Caco-2 (cell line): ENCODE measurements around the gene MMP23B. TPM values are rescaled to one million over a fixed set of nuclear protein-coding genes. Genes with fewer than 3 reads are reported as not detected.
"Not testable (repeated sequence)": the region's sequence is repeated elsewhere in the genome, so short reads cannot be mapped to it uniquely, and the experiment has no call there.

ENCODE experiments used
- BruUV-seq: library from RNA; stranded (reverse); fragments of 400-500 nt; replicated peaks from 2 replicates; lab custom pipeline; 2021; lab: Mats Ljungman, UMichigan
- CTCF ChIA-PET: fragments of 300-600 bp; sonication (Branson Sonifier 250); formaldehyde crosslinking; loops from one replicate; lab custom pipeline; 2022; ENCODE audit warnings: antibody characterized with exemption; lab: Charles Lee
- POLR2A ChIA-PET: fragments of 300-600 bp; sonication (Branson Sonifier 250); formaldehyde crosslinking; loops from one replicate; lab custom pipeline; 2022; ENCODE audit warnings: antibody characterized with exemption; lab: Charles Lee
- DNase-seq, 2 experiments: peaks; one replicate each; pipeline versions ENCODE4 v3.0.0 to v3.0.0-alpha.2; 2020 to 2022
- H3K27me3 ChIP-seq: replicated peaks from 2 replicates; pipeline ENCODE4 v1.6.0; 2011; ENCODE audit warnings: low read length; ENCODE audit not compliant: control insufficient read depth, insufficient read depth
- H3K36me3 ChIP-seq: 2 replicates; pipeline ENCODE4 v1.5.1; 2011; ENCODE audit warnings: low read length; ENCODE audit not compliant: control insufficient read depth, insufficient read depth
- H3K4me1 ChIP-seq: fragments of 250-450 bp; sonication (Bioruptor Pico); 2 replicates; pipeline ENCODE4 v1.5.1; 2020; ENCODE audit warnings: mild to moderate bottlenecking
- H3K4me3 ChIP-seq: 2 replicates; pipeline ENCODE4 v1.5.1; 2011; ENCODE audit warnings: low read depth, mild to moderate bottlenecking, control low read depth, low read length
- H3K9me3 ChIP-seq: fragments of 250-450 bp; sonication (Bioruptor Pico); 2 replicates; pipeline ENCODE4 v1.5.1; 2020; ENCODE audit warnings: mild to moderate bottlenecking, moderate library complexity
- H3K27ac Mint-ChIP-seq: one replicate; pipeline ENCODE4 v1.8.0; 2022; ENCODE audit warnings: mixed read lengths; ENCODE audit not compliant: unreplicated experiment
- H3K27me3 Mint-ChIP-seq: one replicate; pipeline ENCODE4 v1.8.0; 2022; ENCODE audit warnings: mixed read lengths; ENCODE audit not compliant: insufficient read depth, unreplicated experiment
- H3K36me3 Mint-ChIP-seq: one replicate; pipeline ENCODE4 v1.8.0; 2022; ENCODE audit warnings: mild to moderate bottlenecking, mixed read lengths; ENCODE audit not compliant: insufficient read depth, unreplicated experiment
- H3K4me1 Mint-ChIP-seq: one replicate; pipeline ENCODE4 v1.8.0; 2022; ENCODE audit warnings: low read depth, mixed read lengths; ENCODE audit not compliant: unreplicated experiment
- H3K4me3 Mint-ChIP-seq: one replicate; pipeline ENCODE4 v1.8.0; 2022; ENCODE audit warnings: mild to moderate bottlenecking, moderate library complexity, mixed read lengths; ENCODE audit not compliant: unreplicated experiment
- H3K9me3 Mint-ChIP-seq: one replicate; pipeline ENCODE4 v1.8.0; 2022; ENCODE audit warnings: mixed read lengths; ENCODE audit not compliant: unreplicated experiment
- CTCF ChIP-seq, 2 experiments: fragments of 200-600 bp in 1 of 2; IDR thresholded peaks; 1 replicate in 1 of 2; 2 replicates in 1 of 2; pipeline versions ENCODE4 v1.5.1 to v1.8.0; 2011 to 2022; ENCODE audit warnings: antibody characterized with exemption in 1 of 2, control low read depth in 1 of 2, inconsistent platforms in 1 of 2, low read depth in 1 of 2, low read length in 1 of 2, mild to moderate bottlenecking in 1 of 2, moderate library complexity in 1 of 2; ENCODE audit not compliant: insufficient read depth in 1 of 2, severe bottlenecking in 1 of 2, unreplicated experiment in 1 of 2
- intact Hi-C: fragments of 100-400 bp; cut with micrococcal nuclease; formaldehyde crosslinking; loops from one replicate; pipeline ENCODE4 v1.10.0; 2022; ENCODE audit not compliant: unreplicated experiment
- total RNA-seq: library from RNA; stranded (reverse); gene quantifications from 2 replicates; pipeline ENCODE4 v1.2.3, GENCODE V29; 2022

Gene MMP23B
- total RNA-seq, 1 experiment from 2014 or later = 6.0 TPM

DNA sequence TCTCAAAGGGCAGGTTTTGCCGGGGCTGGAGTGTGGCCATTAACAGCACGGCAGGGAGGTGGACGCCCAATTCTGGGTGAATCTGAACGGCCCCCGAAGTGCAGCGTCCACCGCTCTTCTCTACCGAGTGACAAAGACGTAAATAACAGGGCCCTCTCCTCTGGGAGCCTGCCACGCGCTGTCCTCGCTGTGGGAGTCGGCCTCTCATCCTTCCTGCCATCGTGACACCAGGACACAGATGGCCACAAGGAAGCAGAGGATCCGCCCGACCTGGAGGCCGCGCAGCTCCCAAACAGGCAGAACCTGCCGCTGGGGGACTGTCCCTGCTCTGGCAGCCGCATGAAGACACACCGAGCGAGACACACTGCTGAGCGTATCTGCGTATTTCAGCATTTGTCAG, 38.9 kb downstream of the MMP23B start:
- ChIA-PET CTCF (no interaction called here), POLR2A (no interaction called here)
- Histone ChIP-seq H3K9me3 (no peaks in the 10 kb centered on the region), H3K36me3 (peaks cover 1% of the 10 kb centered on the region; the same call in 1 of the 2 replicates), H3K4me1 (no peaks in the 10 kb centered on the region), H3K4me3 (no peak overlapping the region), H3K27me3 (no peaks in the 10 kb centered on the region)
- Mint-ChIP-seq H3K4me1 (no peaks in the 10 kb centered on the region), H3K27ac (no peak overlapping the region), H3K4me3 (no peak overlapping the region), H3K36me3 (peaks cover 14% of the 10 kb centered on the region), H3K27me3 (no peaks in the 10 kb centered on the region), H3K9me3 (no peaks in the 10 kb centered on the region)
- no TSS peak for BruUV-seq
- intact Hi-C loops = no loop called here
- TF ChIP-seq CTCF (IDR thresholded peaks at IDR 0.05; ENCODE audit: insufficient read depth in 1 of 2, low read depth in 1 of 2, low read length in 1 of 2, severe bottlenecking in 1 of 2, unreplicated experiment in 1 of 2) = no peak
- DNase-seq = no peak

DNA sequence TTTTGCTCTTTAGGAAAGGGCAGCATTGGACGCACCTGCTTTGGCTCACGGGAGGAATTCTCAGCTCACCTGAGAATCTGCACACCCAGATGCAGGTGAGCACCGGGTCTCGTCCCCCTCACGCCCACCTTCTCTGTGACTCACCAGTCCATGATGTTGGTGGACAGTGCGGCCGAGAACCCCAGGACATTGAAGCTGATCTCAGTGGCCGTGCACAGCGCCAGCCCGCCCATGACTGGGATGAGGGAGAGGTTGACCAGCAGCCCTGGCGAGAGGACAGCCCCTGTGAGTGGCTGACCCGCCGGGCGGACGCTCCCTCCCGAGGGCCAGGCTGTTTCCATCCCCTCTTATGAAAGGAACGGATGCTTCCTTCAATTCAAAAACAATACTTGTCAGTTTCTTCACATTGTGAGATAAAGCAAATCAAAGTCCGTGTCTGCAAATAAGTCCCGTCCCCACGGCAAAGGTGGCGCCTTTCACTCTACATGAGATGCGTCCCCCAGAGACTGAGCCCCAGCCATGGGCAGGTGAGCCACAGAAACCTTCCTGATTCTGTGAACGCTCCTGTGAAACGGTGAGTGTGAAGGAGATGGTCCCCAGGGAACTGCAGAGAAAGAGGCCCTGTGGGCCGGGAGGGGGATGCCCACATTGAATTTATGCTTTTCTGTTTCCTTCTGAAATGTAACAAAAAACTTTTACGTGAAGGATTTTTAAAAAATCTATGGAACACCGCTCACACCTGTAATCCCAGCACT, 39.6 kb downstream of the MMP23B start:
- peaks cover 1% of the 10 kb centered on the region; the same call in 1 of the 2 replicates for H3K36me3 ChIP-seq
- TF ChIP-seq CTCF (IDR thresholded peaks at IDR 0.05; ENCODE audit: insufficient read depth in 1 of 2, low read depth in 1 of 2, low read length in 1 of 2, severe bottlenecking in 1 of 2, unreplicated experiment in 1 of 2) = no peak
- BruUV-seq = no TSS peak
- H3K27ac Mint-ChIP-seq = no peak overlapping the region
- no peak overlapping the region for H3K4me3 Mint-ChIP-seq
- H3K27me3 Mint-ChIP-seq = no peaks in the 10 kb centered on the region
- peaks cover 14% of the 10 kb centered on the region for H3K36me3 Mint-ChIP-seq
- no peak overlapping the region for H3K4me3 ChIP-seq
- POLR2A ChIA-PET = no interaction called here
- no peaks in the 10 kb centered on the region for H3K9me3 Mint-ChIP-seq
- CTCF ChIA-PET = no interaction called here
- H3K4me1 ChIP-seq = no peaks in the 10 kb centered on the region
- no peaks in the 10 kb centered on the region for H3K9me3 ChIP-seq
- H3K4me1 Mint-ChIP-seq = no peaks in the 10 kb centered on the region
- intact Hi-C loops = no loop called here
- no peak for DNase-seq
- no peaks in the 10 kb centered on the region for H3K27me3 ChIP-seq

GRCh38 chr1:1672181-1672965, 40.4 kb downstream of the MMP23B start:
- no peak overlapping the region for H3K4me3 ChIP-seq
- ChIA-PET POLR2A (no interaction called here), CTCF (no interaction called here)
- no peak overlapping the region for H3K4me3 Mint-ChIP-seq
- no peaks in the 10 kb centered on the region for H3K9me3 Mint-ChIP-seq
- H3K4me1 Mint-ChIP-seq = no peaks in the 10 kb centered on the region
- H3K4me1 ChIP-seq = no peaks in the 10 kb centered on the region
- TF ChIP-seq CTCF (IDR thresholded peaks at IDR 0.05; ENCODE audit: insufficient read depth in 1 of 2, low read depth in 1 of 2, low read length in 1 of 2, severe bottlenecking in 1 of 2, unreplicated experiment in 1 of 2) = no peak
- BruUV-seq = no TSS peak
- intact Hi-C loops = no loop called here
- no peak overlapping the region for H3K27ac Mint-ChIP-seq
- no peaks in the 10 kb centered on the region for H3K27me3 Mint-ChIP-seq
- peaks cover 1% of the 10 kb centered on the region; the same call in 1 of the 2 replicates for H3K36me3 ChIP-seq
- H3K9me3 ChIP-seq = no peaks in the 10 kb centered on the region
- DNase-seq = no peak
- no peaks in the 10 kb centered on the region for H3K27me3 ChIP-seq
- H3K36me3 Mint-ChIP-seq = peaks cover 13% of the 10 kb centered on the region

DNA sequence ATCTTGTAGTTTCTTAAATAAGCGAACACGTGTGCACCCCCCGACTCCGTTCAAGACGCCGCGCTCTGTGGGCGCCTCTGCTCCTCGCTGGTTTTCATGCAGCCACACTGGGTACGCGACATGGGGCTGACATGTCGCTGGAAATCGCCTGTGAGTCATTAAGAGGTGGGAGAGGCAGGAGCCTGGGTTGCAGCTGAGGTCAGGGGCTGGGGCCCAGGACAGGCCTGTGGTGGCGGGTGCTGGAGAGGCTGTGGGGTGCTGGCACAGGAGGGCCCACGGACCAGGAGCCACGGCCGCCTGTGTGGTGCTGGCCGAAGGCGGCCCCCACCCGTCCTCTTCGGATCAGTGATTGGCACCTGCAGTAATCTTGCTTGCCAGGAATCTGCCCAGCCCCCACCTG, 42.8 kb downstream of the MMP23B start:
- CTCF ChIA-PET, BruUV-seq, H3K4me3 Mint-ChIP-seq: not testable (repeated sequence)

More for the DNA sequence above, 42.8 kb downstream of the MMP23B start:
- peaks cover 24% of the 10 kb centered on the region for H3K36me3 Mint-ChIP-seq
- H3K27ac Mint-ChIP-seq, H3K4me3 ChIP-seq, H3K9me3 Mint-ChIP-seq, H3K27me3 ChIP-seq, H3K36me3 ChIP-seq, DNase-seq, H3K27me3 Mint-ChIP-seq, intact Hi-C loops, H3K9me3 ChIP-seq, H3K4me1 ChIP-seq, POLR2A ChIA-PET, H3K4me1 Mint-ChIP-seq: not testable (repeated sequence)
